A673 (cell line): Measurements from ENCODE around the gene EXOC3.

Experiments
- EZH2 ChIP-seq: fragments of 200-600 bp; sonication (generic); IDR thresholded peaks from 2 replicates; pipeline ENCODE4 v1.6.1; 2017; ENCODE audit warnings: borderline replicate concordance, low read depth, mild to moderate bottlenecking, mixed read lengths, antibody characterized with exemption, low read length; ENCODE audit not compliant: poor library complexity, severe bottlenecking
- TF ChIP-seq, protein P1 (sequence below): fragments of 300-800, 200-600 bp; sonication (generic); conservative IDR thresholded peaks from 2 replicates; pipeline ENCODE4 v1.5.1; 2017; ENCODE audit warnings: low read depth, mild to moderate bottlenecking, antibody characterized with exemption, low read length, moderate library complexity, mixed read lengths

DNA sequence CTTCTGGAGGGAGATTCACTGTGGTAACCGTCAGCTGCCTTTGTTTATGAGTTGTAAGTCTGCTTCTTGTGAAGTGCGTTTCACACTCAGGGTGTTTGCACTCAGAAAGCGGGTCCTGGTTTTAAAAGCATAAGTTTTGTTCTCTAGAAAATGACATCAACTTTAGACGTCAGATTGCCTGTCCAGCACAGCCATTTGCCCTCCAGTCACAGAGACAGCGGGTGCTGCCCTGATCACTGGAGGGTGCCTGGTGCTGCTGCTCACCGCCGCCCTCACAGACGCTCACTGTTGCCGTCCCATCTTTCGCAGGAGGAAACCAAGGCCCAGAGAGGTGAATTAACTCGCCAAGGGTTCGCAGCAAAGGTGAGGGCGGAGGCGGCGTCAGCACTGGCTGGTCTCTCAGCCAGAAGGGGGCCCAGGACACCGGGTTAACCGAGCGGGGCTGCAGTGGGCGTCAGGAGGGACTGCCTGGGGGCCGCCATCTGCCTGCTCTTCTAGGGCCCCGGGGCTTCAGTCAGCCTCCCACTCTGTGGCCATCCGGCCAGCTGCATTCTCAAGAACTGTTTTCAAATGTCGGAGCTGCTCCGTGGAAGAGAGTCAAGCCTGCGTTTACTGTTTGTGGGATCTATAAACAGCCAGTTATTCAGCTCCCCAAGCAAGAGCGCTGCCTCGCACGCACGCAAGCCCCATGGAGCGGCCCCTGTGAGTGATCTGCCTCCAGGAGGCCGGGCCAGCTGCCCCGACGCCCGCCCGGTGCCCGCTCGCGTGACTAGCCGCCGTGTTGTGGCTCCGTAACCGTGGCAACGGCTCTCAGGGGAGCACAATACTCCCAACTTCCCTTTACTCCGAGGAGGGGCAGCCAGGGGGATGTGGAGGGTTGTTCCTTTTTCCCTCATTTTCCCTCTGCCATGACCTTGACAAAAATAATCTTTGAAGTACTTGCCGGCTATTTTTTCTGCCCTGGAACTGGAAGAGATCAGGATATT is 43.4 kb upstream of the EXOC3 start:
- TF ChIP-seq, protein P1, sequence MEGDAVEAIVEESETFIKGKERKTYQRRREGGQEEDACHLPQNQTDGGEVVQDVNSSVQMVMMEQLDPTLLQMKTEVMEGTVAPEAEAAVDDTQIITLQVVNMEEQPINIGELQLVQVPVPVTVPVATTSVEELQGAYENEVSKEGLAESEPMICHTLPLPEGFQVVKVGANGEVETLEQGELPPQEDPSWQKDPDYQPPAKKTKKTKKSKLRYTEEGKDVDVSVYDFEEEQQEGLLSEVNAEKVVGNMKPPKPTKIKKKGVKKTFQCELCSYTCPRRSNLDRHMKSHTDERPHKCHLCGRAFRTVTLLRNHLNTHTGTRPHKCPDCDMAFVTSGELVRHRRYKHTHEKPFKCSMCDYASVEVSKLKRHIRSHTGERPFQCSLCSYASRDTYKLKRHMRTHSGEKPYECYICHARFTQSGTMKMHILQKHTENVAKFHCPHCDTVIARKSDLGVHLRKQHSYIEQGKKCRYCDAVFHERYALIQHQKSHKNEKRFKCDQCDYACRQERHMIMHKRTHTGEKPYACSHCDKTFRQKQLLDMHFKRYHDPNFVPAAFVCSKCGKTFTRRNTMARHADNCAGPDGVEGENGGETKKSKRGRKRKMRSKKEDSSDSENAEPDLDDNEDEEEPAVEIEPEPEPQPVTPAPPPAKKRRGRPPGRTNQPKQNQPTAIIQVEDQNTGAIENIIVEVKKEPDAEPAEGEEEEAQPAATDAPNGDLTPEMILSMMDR = no peak
- no peak for TF ChIP-seq EZH2
